Mucosa of gallbladder (tissue), 1 donor: ENCODE data around the gene MNAT1. TPM values are rescaled to one million over a fixed set of nuclear protein-coding genes. Genes with fewer than 3 reads are reported as not detected.
"Not testable (repeated sequence)": the region's sequence is repeated elsewhere in the genome, so short reads cannot be mapped to it uniquely, and the experiment has no call there.

Experiments used
- DNase-seq: peaks from one replicate; pipeline ENCODE4 v3.0.0-alpha.2; 2020; ENCODE audit warnings: low spot score
- total RNA-seq: library from RNA; stranded (reverse); gene quantifications from one replicate; pipeline ENCODE4 v1.2.1, GENCODE V29; 2021
- donor health status: DM: no; HTN: no; CAD: no.

Gene MNAT1
- total RNA-seq, 1 donor from 2014 or later = 26.1 TPM

DNA sequence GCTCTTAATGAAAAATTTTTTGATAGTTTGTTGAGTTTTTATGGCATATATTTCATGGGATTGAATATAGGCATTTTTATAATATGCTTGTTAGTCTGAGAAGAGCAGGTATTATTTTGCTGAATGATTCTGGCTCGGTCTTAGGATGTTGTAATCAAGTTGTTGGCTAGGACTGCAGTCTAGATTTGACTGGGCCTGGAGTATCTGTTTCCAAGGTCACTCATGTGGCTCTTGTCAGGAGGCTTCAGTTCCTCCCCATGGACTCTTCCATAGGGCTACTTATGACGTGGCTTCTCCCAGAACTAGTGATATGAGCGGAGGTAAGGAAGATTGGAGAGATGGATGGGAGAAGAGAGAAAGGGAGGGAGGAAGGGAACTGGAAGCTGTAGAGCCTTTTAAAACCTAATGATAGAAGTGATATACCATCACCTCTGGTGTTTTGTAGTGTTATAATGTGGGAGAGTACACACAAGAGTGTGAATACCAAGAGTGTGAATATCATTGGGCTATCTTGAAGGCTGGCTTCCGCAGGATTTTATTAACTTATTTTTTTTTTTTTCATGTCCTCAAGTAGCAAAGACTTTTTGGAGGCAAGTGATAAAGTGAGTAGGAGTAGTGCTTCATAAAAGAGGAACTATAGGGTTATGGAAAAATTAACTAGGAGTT, 4.4 kb downstream of the MNAT1 start:
- DNase-seq = no peak

DNA sequence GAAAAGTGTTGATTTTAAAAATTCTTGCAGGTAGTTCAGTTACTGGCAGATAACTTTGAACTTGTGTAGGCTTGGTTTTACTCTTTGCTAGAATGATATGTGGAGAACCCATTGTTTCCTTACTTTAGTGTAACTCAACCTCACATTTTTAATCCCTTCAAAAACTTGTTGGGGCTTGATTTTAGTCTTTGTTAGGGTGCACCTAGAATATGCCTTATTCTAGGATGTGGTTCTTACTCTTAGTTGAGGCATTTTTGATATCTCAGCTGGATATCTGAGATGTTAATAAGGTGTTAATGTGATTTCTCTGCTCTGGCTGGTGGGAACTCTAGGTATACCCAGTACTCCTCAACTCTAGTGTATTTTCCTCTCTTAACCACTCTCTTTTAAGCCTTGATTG, 10.0 kb downstream of the MNAT1 start:
- DNase-seq = no peak

DNA sequence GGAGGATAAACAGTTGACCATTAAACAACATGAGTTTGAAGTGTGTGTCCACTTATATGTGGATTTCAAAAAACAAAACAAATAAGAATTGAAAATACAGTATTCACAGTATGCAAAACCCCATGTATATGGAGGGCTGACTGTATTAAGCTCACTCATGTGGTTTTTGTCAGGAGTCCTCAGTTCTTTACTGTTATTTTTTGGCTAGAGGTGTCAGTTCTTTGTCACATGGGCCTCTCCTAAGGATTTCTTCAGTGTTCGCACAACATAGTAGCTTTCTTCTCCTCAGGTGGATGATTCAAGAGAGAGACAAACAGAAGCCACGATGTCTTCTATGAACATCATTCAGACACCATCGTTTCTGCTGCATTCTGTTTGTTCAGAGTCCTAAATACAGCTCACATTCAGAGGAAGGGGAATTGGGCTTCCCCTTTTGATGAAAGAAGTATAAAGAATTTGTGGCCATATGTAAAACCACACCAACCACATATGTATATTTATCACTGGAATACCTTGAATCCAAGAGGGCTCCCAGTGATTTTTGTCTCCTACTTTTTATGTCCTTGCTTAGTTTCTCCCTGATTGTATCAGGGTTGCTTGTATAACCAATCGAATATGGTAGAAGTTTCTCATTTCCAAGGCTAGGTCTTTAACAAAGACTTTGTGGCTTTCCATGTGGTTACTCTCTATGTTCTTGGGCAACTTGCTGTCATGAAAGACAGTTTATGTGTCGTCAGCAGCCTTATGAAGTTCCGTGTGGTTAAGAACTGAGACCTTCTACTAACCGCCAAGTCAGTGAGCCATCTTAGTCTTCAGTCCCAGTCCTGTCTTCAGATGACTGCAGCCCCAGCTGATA, 18.9 kb downstream of the MNAT1 start:
- peak; percentile 25 for DNase-seq

DNA sequence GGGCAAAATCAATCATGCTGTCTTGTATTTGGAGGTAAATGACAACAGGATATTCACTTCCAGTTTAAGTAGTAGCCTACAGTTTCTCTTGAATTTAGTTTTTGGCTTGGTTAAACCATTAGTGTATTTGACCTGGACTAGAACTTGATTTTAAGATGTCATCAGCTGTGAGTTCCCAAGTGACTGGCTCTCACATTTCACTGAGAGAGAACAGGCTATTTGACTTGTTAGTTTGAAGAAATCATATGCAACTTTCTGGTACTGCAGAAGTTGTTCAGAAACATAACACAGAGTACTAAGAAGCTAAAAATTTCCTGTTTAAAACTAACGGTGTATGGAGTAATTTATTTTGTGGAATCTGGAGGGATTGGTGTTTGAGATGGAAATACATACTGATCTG, 22.3 kb downstream of the MNAT1 start:
- DNase-seq = no peak

DNA sequence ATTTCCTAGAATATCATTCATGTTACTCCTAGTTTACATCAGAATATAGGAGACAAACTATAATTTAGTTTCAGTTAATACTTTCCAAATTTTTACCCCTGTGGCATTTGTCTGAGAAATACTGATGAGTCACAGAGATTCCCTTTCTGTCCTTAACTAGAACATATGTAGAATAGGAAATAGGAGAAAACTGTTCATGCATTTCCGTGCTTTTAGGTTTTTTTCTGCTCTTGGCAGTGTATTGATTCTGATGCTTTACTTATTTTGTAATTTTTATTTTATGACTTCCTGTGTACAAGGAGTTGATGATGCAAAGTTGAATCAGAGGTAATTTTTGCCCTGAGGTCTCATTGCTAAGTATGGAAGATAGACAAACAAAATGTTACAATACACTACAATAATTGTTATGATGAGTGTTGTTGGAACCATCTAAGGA, 23.0 kb downstream of the MNAT1 start:
- no peak for DNase-seq

DNA sequence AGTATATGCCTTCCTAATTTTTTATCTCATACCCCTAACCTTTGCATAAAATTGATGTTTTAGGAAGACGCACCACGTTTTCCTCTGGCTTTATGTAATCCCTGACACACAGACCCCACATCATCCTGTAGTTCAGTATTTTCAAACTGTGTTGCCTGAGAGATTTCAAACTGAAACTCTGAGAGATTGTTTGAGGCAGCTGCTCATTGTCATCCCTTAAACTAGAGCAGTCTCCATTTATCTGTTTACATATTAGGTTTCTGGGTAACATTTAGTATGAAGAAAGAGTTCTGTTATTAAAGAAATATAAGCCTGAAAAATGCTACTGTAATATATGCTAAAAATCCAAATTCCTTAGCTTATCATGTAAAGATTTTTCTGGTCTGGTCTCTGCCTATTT, 24.3 kb downstream of the MNAT1 start:
- DNase-seq = no peak

DNA sequence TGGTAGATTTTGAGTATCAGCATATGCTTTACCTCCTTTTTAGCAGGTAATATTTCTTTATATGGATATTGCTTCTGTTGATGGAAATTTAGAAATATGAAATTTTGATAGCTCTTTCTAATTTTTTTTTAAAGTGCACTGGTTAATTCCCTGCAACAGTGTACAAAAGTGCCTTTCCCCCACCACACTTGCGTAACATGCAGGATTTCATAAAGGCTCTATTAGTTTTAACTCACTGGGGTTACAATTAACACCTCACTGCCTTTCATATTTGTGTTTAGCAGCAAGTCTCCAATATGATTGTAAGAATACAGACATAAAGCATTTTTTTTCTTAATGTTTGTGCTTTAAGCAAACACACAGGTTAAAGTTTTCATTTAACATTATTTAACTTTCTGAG, 25.6 kb downstream of the MNAT1 start:
- DNase-seq = no peak

DNA sequence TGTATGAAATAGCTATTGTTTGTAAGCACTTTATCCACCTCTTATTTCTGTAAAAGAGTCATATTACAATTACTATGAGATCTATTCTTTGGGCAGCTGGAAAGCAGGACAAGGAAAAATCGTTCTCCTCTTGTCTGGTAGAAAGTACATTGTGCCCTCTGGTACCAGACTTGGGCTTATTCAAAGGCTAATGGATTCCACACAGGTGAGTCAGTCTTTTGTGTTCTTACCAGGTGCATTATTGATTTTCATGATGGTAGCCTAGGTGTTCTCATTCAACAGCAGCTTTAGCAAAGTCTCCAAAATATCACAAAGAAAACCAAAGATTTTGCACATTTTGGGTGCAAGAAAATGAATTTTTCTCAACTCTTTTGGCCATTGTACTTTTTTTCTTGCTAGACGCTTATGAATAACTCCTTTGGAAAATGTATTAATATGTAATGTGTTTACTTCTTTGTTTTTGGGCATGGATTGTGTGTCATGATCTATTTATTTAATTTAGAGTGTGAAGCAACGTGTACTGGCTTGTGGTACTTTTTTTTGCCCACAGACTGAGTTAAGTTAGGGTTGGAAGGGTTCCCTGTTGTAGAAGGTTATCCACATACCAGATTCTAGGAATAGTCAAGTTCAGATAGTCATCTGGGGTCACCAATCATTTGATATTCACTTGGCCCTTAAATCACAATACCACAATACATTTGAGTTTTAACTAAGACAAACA, 26.2 kb downstream of the MNAT1 start:
- peak; percentile 47 for DNase-seq

DNA sequence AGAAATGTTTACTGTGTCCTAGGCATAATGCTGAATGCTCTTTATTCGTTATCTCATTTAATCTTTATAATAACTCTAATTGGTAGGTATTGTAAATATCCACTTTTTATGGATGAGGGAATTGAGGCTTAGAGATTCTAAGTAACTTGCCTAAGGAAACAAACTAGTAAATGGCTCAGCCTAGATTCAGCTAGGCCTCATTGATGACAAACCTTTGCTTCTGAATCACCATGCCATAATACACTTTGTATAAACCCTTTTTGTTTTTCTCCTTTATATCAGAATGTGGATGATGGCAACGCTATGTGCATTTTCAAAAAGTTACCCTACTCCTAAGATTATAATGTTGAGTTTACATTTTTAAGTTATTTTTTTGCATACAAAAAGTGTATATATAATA, 34.0 kb downstream of the MNAT1 start:
- DNase-seq = no peak

DNA sequence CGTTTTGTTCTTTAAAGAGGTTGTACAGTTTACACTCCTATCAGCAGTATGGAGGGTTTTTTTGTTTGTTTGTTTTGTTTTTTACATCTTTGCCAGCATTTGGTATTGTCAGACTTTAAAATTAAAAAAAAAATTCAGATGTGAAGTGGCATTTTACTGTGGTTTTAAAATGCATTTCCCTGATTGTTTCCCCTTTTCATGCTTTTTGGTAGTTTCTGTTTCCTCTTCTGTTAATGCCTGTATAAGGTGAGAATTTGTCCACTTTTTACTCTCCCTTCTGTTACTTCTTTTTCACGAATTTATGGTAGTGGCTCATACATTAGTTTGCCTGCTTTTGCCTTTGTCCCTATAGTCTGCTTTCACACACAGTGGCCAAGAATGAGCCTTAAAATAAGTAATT, 36.6 kb downstream of the MNAT1 start:
- no peak for DNase-seq

DNA sequence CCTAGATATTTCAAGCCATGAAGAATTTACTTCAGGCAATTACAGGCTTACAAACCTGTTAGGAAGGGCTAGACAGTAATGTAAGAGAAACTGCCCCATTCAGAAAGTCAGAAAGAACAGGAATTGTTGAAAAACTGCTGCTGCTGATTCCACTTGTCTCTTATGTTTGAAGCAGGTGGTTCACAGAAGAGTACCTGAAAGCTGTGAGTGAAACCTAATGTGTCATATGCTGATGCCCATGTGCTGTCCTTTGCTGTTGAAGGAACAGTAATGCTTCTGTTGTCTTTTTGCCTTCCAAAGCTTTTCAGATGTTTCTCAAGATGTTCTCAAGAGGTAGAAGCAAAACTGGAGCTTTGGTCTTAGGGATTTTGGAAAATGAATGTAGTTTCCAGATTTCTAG, 39.0 kb downstream of the MNAT1 start:
- no peak for DNase-seq

DNA sequence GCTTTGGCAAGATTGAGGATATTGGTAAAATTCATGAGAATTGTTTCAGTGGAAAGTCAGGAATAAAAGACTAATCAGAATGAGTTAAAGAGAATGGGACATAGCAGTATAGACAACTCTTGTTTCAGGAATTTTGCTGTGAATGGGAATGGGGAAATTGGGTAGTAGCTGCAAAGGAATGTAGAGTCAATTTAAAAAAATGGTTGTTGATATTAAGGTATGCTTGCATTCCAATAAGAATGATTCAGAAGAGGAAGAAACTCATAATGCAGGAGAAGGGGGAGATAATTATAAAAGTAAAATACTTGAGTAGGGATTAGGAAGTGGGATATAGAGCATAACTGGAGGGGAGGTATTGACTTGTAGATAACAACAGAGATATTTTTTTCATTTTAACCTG, 40.7 kb downstream of the MNAT1 start:
- no peak for DNase-seq

DNA sequence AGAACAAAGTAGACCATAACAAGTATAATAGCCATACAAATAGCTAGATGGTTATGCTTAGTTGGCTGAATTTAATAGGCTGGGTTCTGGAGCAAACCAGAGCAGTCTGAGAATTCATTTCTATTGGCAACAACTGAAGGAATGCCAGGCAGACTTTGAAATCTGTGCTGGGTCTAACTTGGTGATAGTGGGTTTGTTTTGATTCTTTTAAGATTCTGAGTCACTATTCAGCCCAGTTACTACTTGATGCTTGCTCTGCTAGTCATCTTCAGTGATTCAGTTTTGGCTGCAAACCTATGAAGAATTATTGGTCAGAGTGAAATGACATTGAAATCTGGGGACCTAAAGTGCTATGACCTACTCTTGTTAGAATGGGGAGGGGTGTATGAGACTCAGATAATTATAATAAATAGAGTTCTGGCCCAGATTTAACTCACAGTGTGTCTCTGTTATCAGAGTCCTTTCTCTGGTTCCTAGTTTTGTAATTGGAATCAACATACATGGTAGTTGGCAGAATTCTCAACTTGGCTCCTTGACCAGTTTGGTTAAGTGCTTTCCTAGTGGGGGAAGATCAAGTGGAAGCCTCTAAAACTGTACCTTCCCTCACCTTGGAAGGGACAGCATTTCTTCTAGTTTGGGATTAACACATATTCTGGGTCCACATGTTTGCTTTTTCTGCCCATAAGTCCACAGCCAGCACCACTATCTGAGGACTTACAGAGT, 43.5 kb downstream of the MNAT1 start:
- no peak for DNase-seq

DNA sequence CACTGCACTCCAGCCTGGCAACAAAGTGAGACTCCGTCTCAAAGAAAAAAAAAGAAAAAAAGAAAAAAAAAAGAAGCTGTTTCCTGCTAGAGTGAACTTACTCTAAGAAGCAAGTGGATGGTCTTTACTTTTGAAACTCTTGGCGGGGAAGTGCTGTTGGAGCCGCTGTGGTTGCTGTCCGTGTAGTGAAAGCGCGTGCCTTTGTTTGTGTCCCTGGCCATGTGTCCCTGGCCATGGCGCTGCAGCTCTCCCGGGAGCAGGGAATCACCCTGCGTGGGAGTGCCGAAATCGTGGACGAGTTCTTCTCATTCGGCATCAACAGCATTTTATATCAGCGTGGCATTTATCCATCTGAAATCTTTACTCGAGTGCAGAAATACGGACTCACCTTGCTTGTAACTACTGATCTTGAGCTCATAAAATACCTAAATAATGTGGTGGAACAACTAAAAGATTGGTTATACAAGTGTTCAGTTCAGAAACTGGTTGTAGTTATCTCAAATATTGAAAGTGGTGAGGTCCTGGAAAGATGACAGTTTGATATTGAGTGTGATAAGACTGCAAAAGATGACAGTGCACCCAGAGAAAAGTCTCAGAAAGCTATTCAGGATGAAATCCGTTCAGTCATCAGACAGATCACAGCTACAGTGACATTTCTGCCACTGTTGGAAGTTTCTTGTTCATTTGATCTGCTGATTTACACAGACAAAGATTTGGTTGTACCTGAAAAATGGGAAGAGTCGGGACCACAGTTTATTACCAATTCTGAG, 45.4 kb downstream of the MNAT1 start:
- DNase-seq = not testable (repeated sequence)

DNA sequence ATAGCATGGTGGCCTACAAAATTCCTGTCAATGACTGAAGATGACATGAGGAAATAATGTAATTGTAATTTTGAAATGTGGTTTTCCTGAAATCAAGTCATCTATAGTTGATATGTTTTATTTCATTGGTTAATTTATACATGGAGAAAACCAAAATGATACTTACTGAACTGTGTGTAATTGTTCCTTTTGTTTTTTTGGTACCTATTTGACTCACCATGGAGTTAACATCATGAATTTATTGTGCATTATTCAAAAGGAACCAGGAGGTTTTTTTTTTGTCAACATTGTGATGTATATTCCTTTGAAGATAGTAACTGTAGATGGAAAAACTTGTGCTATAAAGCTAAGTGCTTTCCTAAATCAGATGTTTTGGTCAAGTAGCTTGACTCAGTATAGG, 46.0 kb downstream of the MNAT1 start:
- not testable (repeated sequence) for DNase-seq

DNA sequence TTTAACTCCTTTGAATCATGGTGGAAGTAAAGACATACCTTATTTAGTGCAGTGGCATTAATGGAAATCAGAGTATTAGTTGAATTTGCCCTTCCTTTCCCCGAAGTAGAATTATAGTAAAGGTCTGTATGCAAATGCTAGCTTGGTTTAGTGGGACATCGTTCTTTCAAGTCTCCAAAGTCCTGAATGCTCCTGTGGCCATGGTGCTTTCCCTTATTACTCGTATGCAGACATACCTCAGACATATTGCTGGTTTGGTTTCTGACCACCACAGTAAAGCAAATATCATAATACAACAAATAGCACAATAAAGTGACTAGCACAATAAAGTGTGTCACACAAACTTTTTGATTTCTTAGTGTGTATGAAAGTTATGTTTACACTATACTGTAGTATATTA, 52.3 kb downstream of the MNAT1 start:
- no peak for DNase-seq

DNA sequence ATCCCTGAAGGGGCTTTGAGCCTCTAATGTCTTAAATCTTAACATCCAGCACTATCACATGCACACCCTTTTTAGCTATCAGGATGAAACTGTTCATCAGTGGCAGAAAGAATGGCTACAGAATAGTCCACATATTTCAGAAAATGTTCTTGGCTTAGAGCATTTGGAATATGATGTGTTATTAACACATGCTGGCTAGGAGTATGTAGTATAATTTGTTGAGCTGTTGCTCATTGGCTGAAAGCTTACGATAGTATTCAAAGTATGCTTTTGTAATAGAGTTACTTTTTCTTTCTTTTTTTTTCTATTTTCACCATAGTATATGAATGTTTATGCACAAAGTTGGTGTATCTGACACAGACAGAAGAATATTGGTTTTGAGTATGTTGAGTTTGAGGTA, 55.1 kb downstream of the MNAT1 start:
- DNase-seq = no peak

DNA sequence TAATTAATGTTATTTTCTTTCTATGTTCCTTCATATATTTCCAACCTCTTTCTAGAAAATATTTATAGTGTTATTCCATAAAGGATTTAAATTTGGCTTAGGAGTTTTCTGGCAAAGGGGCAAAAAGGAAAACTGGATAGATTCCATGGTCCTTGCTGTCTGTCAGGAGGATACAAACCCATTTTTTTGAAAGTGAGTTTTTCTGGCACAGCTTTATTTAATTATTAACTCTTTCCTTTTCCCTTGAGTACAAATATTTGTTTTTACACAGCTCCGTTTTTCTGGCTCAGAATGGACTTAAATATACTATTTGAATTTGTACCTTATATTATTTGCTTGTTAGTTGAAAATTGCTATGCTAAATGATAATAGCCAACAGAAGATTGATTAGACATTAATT, 56.3 kb downstream of the MNAT1 start:
- DNase-seq = no peak

DNA sequence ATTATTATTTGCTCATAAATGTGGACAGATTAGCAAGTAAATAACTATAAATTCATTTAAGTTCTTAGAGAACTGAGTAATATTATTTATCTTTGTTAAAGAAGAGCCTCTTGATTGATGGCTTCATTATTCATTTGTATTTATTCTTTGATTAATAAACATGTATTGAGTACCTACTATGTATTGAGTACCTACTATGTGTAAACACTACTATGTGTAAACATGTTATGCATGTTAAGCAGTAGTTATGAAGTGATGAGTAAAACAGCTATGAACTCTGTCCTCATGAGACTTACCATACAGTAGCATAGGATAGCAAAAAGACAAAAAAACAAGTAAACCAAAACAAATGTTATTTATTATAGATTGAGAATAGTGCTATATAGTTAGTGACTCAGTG, 61.9 kb downstream of the MNAT1 start:
- no peak for DNase-seq

DNA sequence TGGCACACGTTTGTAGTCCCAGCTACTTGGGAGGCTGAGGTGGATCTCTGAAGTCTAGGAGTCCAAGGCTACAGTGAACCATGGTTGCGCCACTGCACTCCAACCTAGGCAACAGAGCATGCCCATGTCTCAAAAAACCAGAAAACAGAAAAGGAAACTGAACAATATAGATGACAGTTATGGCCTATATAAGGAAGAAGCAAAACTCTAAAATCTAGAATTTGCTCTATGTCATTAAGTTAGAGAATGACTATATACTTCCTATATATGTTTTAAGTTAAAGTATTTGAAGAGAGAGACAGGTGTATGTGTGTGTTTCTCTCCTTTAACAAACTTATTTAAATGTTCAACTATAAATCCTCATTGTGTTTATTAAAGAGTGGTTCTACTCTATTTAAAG, 65.8 kb downstream of the MNAT1 start:
- no peak for DNase-seq

DNA sequence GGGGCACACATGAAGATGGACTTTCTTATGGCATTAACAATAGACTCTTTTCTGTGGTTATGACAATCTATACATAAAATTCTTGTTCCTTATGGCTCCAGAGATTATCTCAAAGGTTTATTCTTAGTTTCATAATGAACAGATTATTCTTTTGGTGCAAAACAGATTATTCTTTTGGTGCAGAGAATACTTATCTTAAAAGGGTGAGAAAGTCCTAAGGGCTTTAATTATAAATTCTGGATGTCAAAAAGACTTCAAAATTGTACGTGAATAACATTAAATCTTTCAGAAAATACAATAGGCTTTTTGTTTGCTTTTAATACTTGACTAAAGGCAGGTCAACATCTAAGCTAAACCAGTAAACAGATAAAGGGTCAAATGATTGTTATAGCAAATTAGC, 69.3 kb downstream of the MNAT1 start:
- no peak for DNase-seq
